HCT116 (cell line): ENCODE results near the gene NAALADL2. TPM values are rescaled to one million over a fixed set of nuclear protein-coding genes. Genes with fewer than 3 reads are reported as not detected.

Source experiments
- ATAC-seq: fragments of 200-7000 bp; cut with Tn5 transposase; 2 replicates; pipeline ENCODE4 v1.9.1; 2020; ENCODE audit warnings: mild to moderate bottlenecking, moderate library complexity
- BruUV-seq: library from RNA; stranded (reverse); fragments of 400-500 nt; replicated peaks from 2 replicates; lab custom pipeline; 2021; lab: Mats Ljungman, UMichigan
- CTCF ChIA-PET: fragments of 300-600 bp; sonication (Branson Sonifier 250); formaldehyde crosslinking; loops from one replicate; lab custom pipeline; 2021; ENCODE audit warnings: antibody characterized with exemption; lab: Charles Lee
- POLR2A ChIA-PET: fragments of 300-600, 350-600 bp; sonication (Branson Sonifier 250); formaldehyde crosslinking; loops from one replicate; lab custom pipeline; 2021; ENCODE audit warnings: antibody characterized with exemption; lab: Charles Lee
- RAD21 ChIA-PET, 2 experiments: fragments of 300-600 bp; sonication (Branson Sonifier 250); formaldehyde crosslinking; loops; one replicate each; lab custom pipeline; 2023; ENCODE audit warnings: low total read pairs in 2 of 2; ENCODE audit not compliant: uncharacterized antibody in 2 of 2, unreplicated experiment in 2 of 2, low non-redundant PET in 1 of 2; lab: Charles Lee
- DNase-seq: peaks from one replicate; pipeline ENCODE4 v3.0.0-alpha.2; 2010; ENCODE audit warnings: low read depth, low spot score
- H2AFZ ChIP-seq: fragments of 200-600 bp; shearing (Covaris generic), sonication (generic); 2 replicates; pipeline ENCODE4 v1.6.1; 2017; ENCODE audit warnings: low read depth, mixed run types, mixed read lengths, antibody characterized with exemption, low read length; ENCODE audit not compliant: poor library complexity, severe bottlenecking
- H3K27ac ChIP-seq: 2 replicates; pipeline ENCODE4 v1.5.1; 2012; ENCODE audit warnings: low read depth, low read length
- H3K27me3 ChIP-seq: fragments of 200-600 bp; sonication (generic); 2 replicates; pipeline ENCODE4 v1.6.1; 2016; ENCODE audit warnings: mixed run types, low read length, mixed read lengths; ENCODE audit not compliant: insufficient read depth
- H3K36me3 ChIP-seq, 2 experiments: fragments of 200-500 bp in 1 of 2; fragments of 200-600 bp in 1 of 2; sonication (Bioruptor generic) in 1 of 2; sonication (generic) in 1 of 2; 2 replicates each; pipeline versions ENCODE4 v1.5.1 to v1.6.1; 2014 to 2016; ENCODE audit warnings: low read length in 2 of 2, inconsistent platforms in 1 of 2, mixed read lengths in 1 of 2, mixed run types in 1 of 2; ENCODE audit not compliant: insufficient read depth in 2 of 2, control insufficient read depth in 1 of 2
- H3K4me1 ChIP-seq, 2 experiments: fragments of 200-600 bp in 1 of 2; sonication (generic) in 1 of 2; 2 replicates each; pipeline versions ENCODE4 v1.5.1 to v1.6.1; 2012 to 2017; ENCODE audit warnings: low read length in 2 of 2, inconsistent platforms in 1 of 2, mild to moderate bottlenecking in 1 of 2, mixed read lengths in 1 of 2, mixed run types in 1 of 2, moderate library complexity in 1 of 2; ENCODE audit not compliant: insufficient read depth in 2 of 2, control insufficient read depth in 1 of 2
- H3K4me2 ChIP-seq: fragments of 200-600 bp; sonication (generic); 2 replicates; pipeline ENCODE4 v1.6.1; 2017; ENCODE audit warnings: mixed run types, low read length, mixed read lengths
- H3K4me3 ChIP-seq, 2 experiments: fragments of 200-600 bp in 1 of 2; sonication (generic) in 1 of 2; replicated peaks in 1 of 2; 2 replicates each; pipeline ENCODE4 v1.5.1; 2011 to 2016; ENCODE audit warnings: low read length in 2 of 2, control low read depth in 1 of 2, low read depth in 1 of 2, mild to moderate bottlenecking in 1 of 2, mixed read lengths in 1 of 2, mixed run types in 1 of 2
- H3K79me2 ChIP-seq: fragments of 200-600 bp; sonication (generic); 2 replicates; pipeline ENCODE4 v1.6.1; 2017; ENCODE audit warnings: mild to moderate bottlenecking, mixed run types, low read length, moderate library complexity, mixed read lengths; ENCODE audit not compliant: insufficient read depth
- H3K9ac ChIP-seq: fragments of 200-600 bp; sonication (generic); 2 replicates; pipeline ENCODE4 v1.6.1; 2016; ENCODE audit warnings: low read length, mixed read lengths
- H3K9me2 ChIP-seq: fragments of 200-600 bp; sonication (generic), shearing (Covaris generic); 2 replicates; pipeline ENCODE4 v1.6.1; 2017; ENCODE audit warnings: mixed run types, mild to moderate bottlenecking, moderate library complexity; ENCODE audit not compliant: insufficient read depth
- H3K9me3 ChIP-seq, 2 experiments: fragments of 200-500 bp in 1 of 2; fragments of 200-600 bp in 1 of 2; sonication (Bioruptor generic) in 1 of 2; sonication (generic) in 1 of 2; 2 replicates each; pipeline ENCODE4 v1.6.1; 2014 to 2017; ENCODE audit warnings: low read length in 2 of 2, mixed read lengths in 2 of 2, inconsistent platforms in 1 of 2, low read depth in 1 of 2, mild to moderate bottlenecking in 1 of 2, mixed run types in 1 of 2, moderate library complexity in 1 of 2; ENCODE audit not compliant: control insufficient read depth in 1 of 2, insufficient read depth in 1 of 2
- H4K20me1 ChIP-seq: fragments of 200-600 bp; sonication (generic), shearing (Covaris generic); 2 replicates; pipeline ENCODE4 v1.6.1; 2017; ENCODE audit warnings: mixed run types, mild to moderate bottlenecking, moderate library complexity; ENCODE audit not compliant: insufficient read depth
- EGR1 ChIP-seq: IDR thresholded peaks from 2 replicates; pipeline ENCODE4 v1.6.1; 2012; ENCODE audit warnings: low read depth
- ELF1 ChIP-seq: IDR thresholded peaks from 2 replicates; pipeline ENCODE4 v1.6.1; 2012; ENCODE audit warnings: low read depth, borderline replicate concordance
- POLR2A ChIP-seq: IDR thresholded peaks from 2 replicates; pipeline ENCODE4 v1.7.0; 2011; ENCODE audit warnings: borderline replicate concordance; ENCODE audit not compliant: insufficient read depth, insufficient read length; ENCODE audit errors: extremely low read depth
- RAD21 ChIP-seq: IDR thresholded peaks from 2 replicates; pipeline ENCODE4 v1.6.1; 2012; ENCODE audit warnings: low read depth, mild to moderate bottlenecking
- SIN3A ChIP-seq: IDR thresholded peaks from 2 replicates; pipeline ENCODE4 v1.6.1; 2012; ENCODE audit warnings: low read depth
- SP1 ChIP-seq: IDR thresholded peaks from 2 replicates; pipeline ENCODE4 v1.6.1; 2012; ENCODE audit warnings: low read depth
- TCF7L2 ChIP-seq: IDR thresholded peaks from 2 replicates; pipeline ENCODE4 v1.7.0; 2011; ENCODE audit warnings: borderline replicate concordance, inconsistent platforms; ENCODE audit not compliant: insufficient read depth, insufficient read length; ENCODE audit errors: extremely low read depth
- ZFX ChIP-seq: fragments of 450-650 bp; IDR thresholded peaks from 2 replicates; pipeline ENCODE4 v1.6.1; 2017
- intact Hi-C: fragments of 100-400 bp; cut with micrococcal nuclease; formaldehyde crosslinking; loops from 2 replicates; pipeline ENCODE4 v1.10.0; 2022
- total RNA-seq: library from RNA; stranded (reverse); gene quantifications from one replicate; pipeline ENCODE4 v1.2.1, GENCODE V29; 2021; ENCODE audit not compliant: unreplicated experiment
- TF ChIP-seq, protein P1 (sequence below): IDR thresholded peaks from 2 replicates; pipeline ENCODE4 v1.6.1; 2012
- TF ChIP-seq, protein P2 (sequence below): IDR thresholded peaks from 2 replicates; pipeline ENCODE4 v1.6.1; 2012; ENCODE audit warnings: low read depth
- TF ChIP-seq, protein P3 (sequence below): IDR thresholded peaks from 2 replicates; pipeline ENCODE4 v1.6.1; 2011; ENCODE audit warnings: mild to moderate bottlenecking, low read length, moderate library complexity; ENCODE audit not compliant: insufficient replicate concordance; ENCODE audit errors: extremely low read depth

The NAALADL2 gene
- total RNA-seq, 1 experiment from 2014 or later = 2.9 TPM

DNA sequence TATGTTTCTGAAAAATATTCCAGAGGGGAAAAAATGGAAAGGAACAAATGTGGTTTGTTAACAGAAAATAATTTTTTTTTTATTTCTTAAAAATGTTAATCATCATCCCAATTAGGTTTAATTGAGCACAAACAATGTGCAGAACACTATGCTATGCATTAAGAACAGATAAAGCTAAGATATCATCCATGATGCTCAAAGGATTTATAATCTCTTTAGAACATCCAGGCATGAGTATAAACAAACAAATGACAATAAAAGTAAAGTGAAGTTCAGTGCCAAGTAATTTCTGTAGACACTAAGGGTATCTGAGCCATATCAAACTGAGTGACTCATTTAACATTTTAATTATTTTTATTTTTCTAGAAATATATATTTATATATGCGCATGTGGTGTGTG is 732.2 kb downstream of the NAALADL2 start:
- Histone ChIP-seq H3K4me1 (peaks cover 0 to 2% of the 10 kb centered on the region in 2 experiments; a peak in 2 of 4 replicates), H3K36me3 (no peaks in the 10 kb centered on the region), H3K27me3 (no peaks in the 10 kb centered on the region), H3K9ac (no peak overlapping the region), H3K9me3 (no peaks in the 10 kb centered on the region), H3K4me2 (no peak overlapping the region), H2AFZ (no peak overlapping the region), H3K27ac (no peak overlapping the region), H4K20me1 (no peaks in the 10 kb centered on the region), H3K4me3 (no peak overlapping the region), H3K9me2 (no peaks in the 10 kb centered on the region), H3K79me2 (no peaks in the 10 kb centered on the region)
- no peak for DNase-seq
- ChIA-PET POLR2A (no interaction called here), CTCF (no interaction called here), RAD21 (no interaction called here)
- no TSS peak for BruUV-seq
- ATAC-seq = no peak
- intact Hi-C loops = no loop called here
- TF ChIP-seq TCF7L2 = no peak
- TF ChIP-seq, protein P1, sequence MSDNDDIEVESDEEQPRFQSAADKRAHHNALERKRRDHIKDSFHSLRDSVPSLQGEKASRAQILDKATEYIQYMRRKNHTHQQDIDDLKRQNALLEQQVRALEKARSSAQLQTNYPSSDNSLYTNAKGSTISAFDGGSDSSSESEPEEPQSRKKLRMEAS = no peak
- TF ChIP-seq ELF1 = no peak
- TF ChIP-seq POLR2A = no peak
- TF ChIP-seq SIN3A = no peak
- TF ChIP-seq ZFX = no peak
- TF ChIP-seq, protein P2, sequence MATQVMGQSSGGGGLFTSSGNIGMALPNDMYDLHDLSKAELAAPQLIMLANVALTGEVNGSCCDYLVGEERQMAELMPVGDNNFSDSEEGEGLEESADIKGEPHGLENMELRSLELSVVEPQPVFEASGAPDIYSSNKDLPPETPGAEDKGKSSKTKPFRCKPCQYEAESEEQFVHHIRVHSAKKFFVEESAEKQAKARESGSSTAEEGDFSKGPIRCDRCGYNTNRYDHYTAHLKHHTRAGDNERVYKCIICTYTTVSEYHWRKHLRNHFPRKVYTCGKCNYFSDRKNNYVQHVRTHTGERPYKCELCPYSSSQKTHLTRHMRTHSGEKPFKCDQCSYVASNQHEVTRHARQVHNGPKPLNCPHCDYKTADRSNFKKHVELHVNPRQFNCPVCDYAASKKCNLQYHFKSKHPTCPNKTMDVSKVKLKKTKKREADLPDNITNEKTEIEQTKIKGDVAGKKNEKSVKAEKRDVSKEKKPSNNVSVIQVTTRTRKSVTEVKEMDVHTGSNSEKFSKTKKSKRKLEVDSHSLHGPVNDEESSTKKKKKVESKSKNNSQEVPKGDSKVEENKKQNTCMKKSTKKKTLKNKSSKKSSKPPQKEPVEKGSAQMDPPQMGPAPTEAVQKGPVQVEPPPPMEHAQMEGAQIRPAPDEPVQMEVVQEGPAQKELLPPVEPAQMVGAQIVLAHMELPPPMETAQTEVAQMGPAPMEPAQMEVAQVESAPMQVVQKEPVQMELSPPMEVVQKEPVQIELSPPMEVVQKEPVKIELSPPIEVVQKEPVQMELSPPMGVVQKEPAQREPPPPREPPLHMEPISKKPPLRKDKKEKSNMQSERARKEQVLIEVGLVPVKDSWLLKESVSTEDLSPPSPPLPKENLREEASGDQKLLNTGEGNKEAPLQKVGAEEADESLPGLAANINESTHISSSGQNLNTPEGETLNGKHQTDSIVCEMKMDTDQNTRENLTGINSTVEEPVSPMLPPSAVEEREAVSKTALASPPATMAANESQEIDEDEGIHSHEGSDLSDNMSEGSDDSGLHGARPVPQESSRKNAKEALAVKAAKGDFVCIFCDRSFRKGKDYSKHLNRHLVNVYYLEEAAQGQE = no peak
- TF ChIP-seq RAD21 = no peak
- TF ChIP-seq, protein P3, sequence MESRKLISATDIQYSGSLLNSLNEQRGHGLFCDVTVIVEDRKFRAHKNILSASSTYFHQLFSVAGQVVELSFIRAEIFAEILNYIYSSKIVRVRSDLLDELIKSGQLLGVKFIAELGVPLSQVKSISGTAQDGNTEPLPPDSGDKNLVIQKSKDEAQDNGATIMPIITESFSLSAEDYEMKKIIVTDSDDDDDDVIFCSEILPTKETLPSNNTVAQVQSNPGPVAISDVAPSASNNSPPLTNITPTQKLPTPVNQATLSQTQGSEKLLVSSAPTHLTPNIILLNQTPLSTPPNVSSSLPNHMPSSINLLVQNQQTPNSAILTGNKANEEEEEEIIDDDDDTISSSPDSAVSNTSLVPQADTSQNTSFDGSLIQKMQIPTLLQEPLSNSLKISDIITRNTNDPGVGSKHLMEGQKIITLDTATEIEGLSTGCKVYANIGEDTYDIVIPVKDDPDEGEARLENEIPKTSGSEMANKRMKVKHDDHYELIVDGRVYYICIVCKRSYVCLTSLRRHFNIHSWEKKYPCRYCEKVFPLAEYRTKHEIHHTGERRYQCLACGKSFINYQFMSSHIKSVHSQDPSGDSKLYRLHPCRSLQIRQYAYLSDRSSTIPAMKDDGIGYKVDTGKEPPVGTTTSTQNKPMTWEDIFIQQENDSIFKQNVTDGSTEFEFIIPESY = no peak
- no peak for TF ChIP-seq SP1
- TF ChIP-seq EGR1 = no peak
